Effector memory CD4-positive, alpha-beta T cell (primary cell): Measurements from ENCODE around the gene DEFB119.
"Not testable (repeated sequence)": the region's sequence is repeated elsewhere in the genome, so short reads cannot be mapped to it uniquely, and the experiment has no call there.

Experiments
- DNase-seq, 3 donors: peaks; one replicate each; pipeline ENCODE4 v3.0.0-alpha.2; 2020
- H3K27ac ChIP-seq: 2 replicates; pipeline ENCODE4 v1.7.0; 2013; ENCODE audit warnings: mild to moderate bottlenecking, low read length, moderate library complexity; ENCODE audit not compliant: insufficient read depth, poor library complexity, severe bottlenecking
- H3K27me3 ChIP-seq: replicated peaks from 2 replicates; pipeline ENCODE4 v1.7.0; 2013; ENCODE audit warnings: mild to moderate bottlenecking, low read length; ENCODE audit not compliant: insufficient read depth, control insufficient read depth, poor library complexity, severe bottlenecking
- H3K36me3 ChIP-seq: 2 replicates; pipeline ENCODE4 v1.7.0; 2013; ENCODE audit warnings: mild to moderate bottlenecking, low read length, moderate library complexity; ENCODE audit not compliant: control insufficient read depth, insufficient read depth
- H3K4me1 ChIP-seq: 2 replicates; pipeline ENCODE4 v1.7.0; 2013; ENCODE audit warnings: low read length, mild to moderate bottlenecking; ENCODE audit not compliant: control insufficient read depth, insufficient read depth, poor library complexity, severe bottlenecking
- H3K4me3 ChIP-seq: 2 replicates; pipeline ENCODE4 v1.7.0; 2013; ENCODE audit warnings: low read length, low read depth, mild to moderate bottlenecking; ENCODE audit not compliant: insufficient read depth, poor library complexity, severe bottlenecking
- H3K9me3 ChIP-seq: 2 replicates; pipeline ENCODE4 v1.7.0; 2013; ENCODE audit warnings: mild to moderate bottlenecking, low read length, moderate library complexity; ENCODE audit not compliant: control insufficient read depth

The DEFB119 gene

GRCh38 chr20:31403886-31404285 lies 13.5 kb upstream of the DEFB119 start:
- no peak overlapping the region for H3K4me3 ChIP-seq
- DNase-seq: no peak
- H3K9me3 ChIP-seq: no peaks in the 10 kb centered on the region
- H3K4me1 ChIP-seq: no peaks in the 10 kb centered on the region
- H3K27me3 ChIP-seq: no peaks in the 10 kb centered on the region
- no peak overlapping the region for H3K27ac ChIP-seq
- H3K36me3 ChIP-seq: no peaks in the 10 kb centered on the region

GRCh38 chr20:31394900-31395299 lies 4.5 kb upstream of the DEFB119 start:
- Histone ChIP-seq H3K27ac (no peak overlapping the region), H3K36me3 (no peaks in the 10 kb centered on the region), H3K9me3 (no peaks in the 10 kb centered on the region), H3K4me3 (no peak overlapping the region), H3K4me1 (no peaks in the 10 kb centered on the region), H3K27me3 (no peaks in the 10 kb centered on the region)
- no peak for DNase-seq

- H3K36me3 ChIP-seq: no peaks in the 10 kb centered on the region
- DNase-seq: no peak
- no peak overlapping the region for H3K4me3 ChIP-seq
- no peaks in the 10 kb centered on the region for H3K9me3 ChIP-seq
- H3K27me3 ChIP-seq: no peaks in the 10 kb centered on the region
- no peaks in the 10 kb centered on the region for H3K4me1 ChIP-seq
- H3K27ac ChIP-seq: no peak overlapping the region
These were observed 2.4 kb upstream of the DEFB119 start for GRCh38 chr20:31392836-31393235.

- Histone ChIP-seq H3K27ac (no peak overlapping the region), H3K4me3 (no peak overlapping the region), H3K36me3 (no peaks in the 10 kb centered on the region), H3K9me3 (no peaks in the 10 kb centered on the region), H3K4me1 (no peaks in the 10 kb centered on the region), H3K27me3 (no peaks in the 10 kb centered on the region)
- DNase-seq: no peak
These were observed 16.0 kb downstream of the DEFB119 start for GRCh38 chr20:31374346-31374745.

- no peaks in the 10 kb centered on the region for H3K4me1 ChIP-seq
- no peak for DNase-seq
- H3K36me3 ChIP-seq: no peaks in the 10 kb centered on the region
- no peak within 1 kb of the TSS for H3K27ac ChIP-seq
- no peaks in the 10 kb centered on the region for H3K27me3 ChIP-seq
- no peak within 1 kb of the TSS for H3K4me3 ChIP-seq
- no peaks in the 10 kb centered on the region for H3K9me3 ChIP-seq
These were observed 22.1 kb downstream of the DEFB119 start, which contains the start of gene DEFB118 for GRCh38 chr20:31368301-31368700. TSS of gene DEFB118 (plus strand) at chr20:31368601. CDS start at chr20:31368651, 50 bp downstream.

- H3K9me3 ChIP-seq, H3K27me3 ChIP-seq, H3K4me1 ChIP-seq, DNase-seq, H3K4me3 ChIP-seq, H3K27ac ChIP-seq, H3K36me3 ChIP-seq: not testable (repeated sequence)
These were observed 26.1 kb downstream of the DEFB119 start for GRCh38 chr20:31364272-31364671.

- no peak overlapping the region for H3K4me3 ChIP-seq
- no peak overlapping the region for H3K27ac ChIP-seq
- H3K36me3 ChIP-seq: no peaks in the 10 kb centered on the region
- no peaks in the 10 kb centered on the region for H3K27me3 ChIP-seq
- no peaks in the 10 kb centered on the region for H3K9me3 ChIP-seq
- no peak for DNase-seq
- H3K4me1 ChIP-seq: no peaks in the 10 kb centered on the region
These were observed 27.1 kb downstream of the DEFB119 start for GRCh38 chr20:31363295-31363694.

GRCh38 chr20:31355981-31356380 lies 34.4 kb downstream of the DEFB119 start:
- no peak overlapping the region for H3K27ac ChIP-seq
- no peaks in the 10 kb centered on the region for H3K4me1 ChIP-seq
- H3K9me3 ChIP-seq: no peaks in the 10 kb centered on the region
- no peaks in the 10 kb centered on the region for H3K36me3 ChIP-seq
- no peak overlapping the region for H3K4me3 ChIP-seq
- DNase-seq: no peak
- no peaks in the 10 kb centered on the region for H3K27me3 ChIP-seq

- Histone ChIP-seq H3K4me3 (no peak overlapping the region), H3K4me1 (no peaks in the 10 kb centered on the region), H3K27me3 (no peaks in the 10 kb centered on the region), H3K27ac (no peak overlapping the region), H3K36me3 (no peaks in the 10 kb centered on the region), H3K9me3 (no peaks in the 10 kb centered on the region)
- DNase-seq: no peak
These were observed 48.9 kb downstream of the DEFB119 start for GRCh38 chr20:31341470-31341869.

GRCh38 chr20:31330893-31331292 lies 59.5 kb downstream of the DEFB119 start:
- Histone ChIP-seq H3K27ac (no peak overlapping the region), H3K4me1 (no peaks in the 10 kb centered on the region), H3K4me3 (no peak overlapping the region), H3K9me3 (no peaks in the 10 kb centered on the region), H3K36me3 (no peaks in the 10 kb centered on the region), H3K27me3 (no peaks in the 10 kb centered on the region)
- no peak for DNase-seq
